Liver (tissue), 9 donors: ENCODE data around the gene TMEM200C. TPM values are rescaled to one million over a fixed set of nuclear protein-coding genes. Genes with fewer than 3 reads are reported as not detected.

Experiments used
- DNase-seq: peaks from one replicate; pipeline ENCODE4 v3.0.0-alpha.2; 2017; ENCODE audit warnings: low spot score
- H3K27ac ChIP-seq, 2 donors: one replicate each; pipeline ENCODE4 v1.7.0; 2013; ENCODE audit warnings: inconsistent platforms in 2 of 2, low read length in 2 of 2, control low read depth in 1 of 2, low read depth in 1 of 2, mild to moderate bottlenecking in 1 of 2
- H3K27me3 ChIP-seq, 4 donors: one replicate each; pipeline versions ENCODE4 v1.6.1 to v1.7.0; 2013; ENCODE audit warnings: low read length in 3 of 4, inconsistent platforms in 1 of 4, mild to moderate bottlenecking in 1 of 4, moderate library complexity in 1 of 4; ENCODE audit not compliant: control insufficient read depth in 4 of 4, insufficient read depth in 4 of 4
- H3K36me3 ChIP-seq, 4 donors: one replicate each; pipeline versions ENCODE4 v1.6.1 to v1.7.0; 2013; ENCODE audit warnings: low read length in 3 of 4, mild to moderate bottlenecking in 3 of 4, low read depth in 1 of 4, moderate library complexity in 1 of 4; ENCODE audit not compliant: control insufficient read depth in 4 of 4, insufficient read depth in 3 of 4
- H3K4me1 ChIP-seq, 4 donors: one replicate each; pipeline versions ENCODE4 v1.6.1 to v1.7.0; 2013; ENCODE audit warnings: low read length in 3 of 4, mild to moderate bottlenecking in 3 of 4, moderate library complexity in 1 of 4; ENCODE audit not compliant: control insufficient read depth in 4 of 4, insufficient read depth in 4 of 4
- H3K4me3 ChIP-seq, 3 donors: one replicate each; pipeline versions ENCODE4 v1.6.1 to v1.7.0; 2013; ENCODE audit warnings: low read length in 3 of 3, control low read depth in 1 of 3, low read depth in 1 of 3, mild to moderate bottlenecking in 1 of 3
- H3K9ac ChIP-seq, 2 donors: one replicate each; pipeline ENCODE4 v1.7.0; 2013; ENCODE audit warnings: low read length in 2 of 2, mild to moderate bottlenecking in 2 of 2, moderate library complexity in 2 of 2, control low read depth in 1 of 2, low read depth in 1 of 2
- H3K9me3 ChIP-seq, 4 donors: one replicate each; pipeline versions ENCODE4 v1.6.1 to v1.7.0; 2013; ENCODE audit warnings: low read length in 3 of 4; ENCODE audit not compliant: control insufficient read depth in 4 of 4
- ATF3 ChIP-seq: IDR thresholded peaks from 2 replicates; pipeline ENCODE4 v1.6.1; 2016; ENCODE audit warnings: antibody characterized with exemption
- CTCF ChIP-seq: fragments of 150-350 bp; IDR thresholded peaks from 2 replicates; pipeline ENCODE4 v1.5.1; 2017; ENCODE audit warnings: improper control_type of control experiment, low read depth, low read length; ENCODE audit not compliant: missing input control
- EGR1 ChIP-seq, 2 donors: IDR thresholded peaks; 2 replicates each; pipeline ENCODE4 v1.6.1; 2016 to 2018; ENCODE audit warnings: antibody characterized with exemption in 2 of 2, low read depth in 2 of 2
- FOXA1 ChIP-seq: IDR thresholded peaks from 2 replicates; pipeline ENCODE4 v1.6.1; 2016; ENCODE audit warnings: antibody characterized with exemption
- FOXA2 ChIP-seq: IDR thresholded peaks from 2 replicates; pipeline ENCODE4 v1.6.1; 2016; ENCODE audit warnings: antibody characterized with exemption
- GABPA ChIP-seq, 2 donors: IDR thresholded peaks in 1 of 2; conservative IDR thresholded peaks in 1 of 2; 2 replicates each; pipeline ENCODE4 v1.6.1; 2016; ENCODE audit warnings: antibody characterized with exemption in 2 of 2, mild to moderate bottlenecking in 1 of 2, moderate library complexity in 1 of 2
- HNF4A ChIP-seq, 2 donors: conservative IDR thresholded peaks; 2 replicates each; pipeline ENCODE4 v1.6.1; 2016; ENCODE audit warnings: antibody characterized with exemption in 2 of 2, mild to moderate bottlenecking in 2 of 2
- HNF4G ChIP-seq: IDR thresholded peaks from 2 replicates; pipeline ENCODE4 v1.6.1; 2016; ENCODE audit warnings: antibody characterized with exemption
- JUND ChIP-seq, 2 donors: IDR thresholded peaks; 2 replicates each; pipeline ENCODE4 v1.6.1; 2016; ENCODE audit warnings: antibody characterized with exemption in 2 of 2
- MAX ChIP-seq: IDR thresholded peaks from 2 replicates; pipeline ENCODE4 v1.6.1; 2016; ENCODE audit warnings: antibody characterized with exemption
- NR2F2 ChIP-seq: IDR thresholded peaks from 2 replicates; pipeline ENCODE4 v1.6.1; 2016; ENCODE audit warnings: antibody characterized with exemption
- RAD21 ChIP-seq, 2 donors: IDR thresholded peaks; 2 replicates each; pipeline ENCODE4 v1.6.1; 2016; ENCODE audit warnings: antibody characterized with exemption in 2 of 2, mild to moderate bottlenecking in 2 of 2
- REST ChIP-seq: IDR thresholded peaks from 2 replicates; pipeline ENCODE4 v1.6.1; 2016; ENCODE audit warnings: antibody characterized with exemption, mild to moderate bottlenecking
- RXRA ChIP-seq, 2 donors: IDR thresholded peaks; 2 replicates each; pipeline ENCODE4 v1.6.1; 2017 to 2018; ENCODE audit warnings: antibody characterized with exemption in 2 of 2, mild to moderate bottlenecking in 1 of 2
- SP1 ChIP-seq: IDR thresholded peaks from 2 replicates; pipeline ENCODE4 v1.6.1; 2018; ENCODE audit warnings: antibody characterized with exemption, mild to moderate bottlenecking
- TAF1 ChIP-seq: conservative IDR thresholded peaks from 2 replicates; pipeline ENCODE4 v1.6.1; 2016; ENCODE audit warnings: antibody characterized with exemption, mild to moderate bottlenecking
- YY1 ChIP-seq: IDR thresholded peaks from 2 replicates; pipeline ENCODE4 v1.6.1; 2016; ENCODE audit warnings: antibody characterized with exemption, mild to moderate bottlenecking
- ZBTB33 ChIP-seq: IDR thresholded peaks from 2 replicates; pipeline ENCODE4 v1.6.1; 2016; ENCODE audit warnings: antibody characterized with exemption
- WGBS: extraction: QIAGEN DNeasy Blood & Tissue Kit; methylation state at CpG from one replicate; pipeline ENCODE4 v1.1.7; 2013; 5-methylcytosine and 5-hydroxymethylcytosine counted together
- polyA plus RNA-seq, 2 donors: library from polyadenylated mRNA; stranded (reverse) in 1 of 2; unstranded in 1 of 2; fragments of 200-250 nt in 1 of 2; fragments of >200 nt in 1 of 2; fragmentation: Nextera tagmentation in 1 of 2; extraction: Ambion mirVana in 1 of 2; gene quantifications; one replicate each; pipeline versions ENCODE4 v1.2.1 to v1.2.3, GENCODE V29; 2013 to 2015
- total RNA-seq, 2 donors: library from RNA; depleted of rRNA; stranded (reverse); fragments of >200 nt; gene quantifications; one replicate each; pipeline ENCODE4 v1.2.3, GENCODE V29; 2014
- donor health status: healthy.
- donor health status: healthy.
- donor health status: healthy.
- donor health status: healthy.
- donor health status: healthy.

Gene TMEM200C
- total and polyA plus RNA-seq, 4 donors: 0.08 to 0.58 (median 0.24) TPM

GRCh38 chr18:5871426-5871825 lies 23.9 kb downstream of the TMEM200C start:
- Histone ChIP-seq H3K9ac (no peak overlapping the region), H3K36me3 (no peaks in the 10 kb centered on the region), H3K27ac (no peak overlapping the region), H3K27me3 (no peaks in the 10 kb centered on the region), H3K9me3 (no peaks in the 10 kb centered on the region), H3K4me3 (no peak overlapping the region), H3K4me1 (no peaks in the 10 kb centered on the region)
- no peak for TF ChIP-seq JUND (IDR thresholded peaks at IDR 0.05)
- no peak for TF ChIP-seq HNF4G
- TF ChIP-seq NR2F2: no peak
- TF ChIP-seq SP1: no peak
- TF ChIP-seq TAF1: no peak
- no peak for TF ChIP-seq EGR1 (IDR thresholded peaks at IDR 0.05; ENCODE audit: low read depth in 2 of 2)
- TF ChIP-seq RAD21 (IDR thresholded peaks at IDR 0.05): no peak
- no peak for TF ChIP-seq FOXA2
- no peak for TF ChIP-seq RXRA (IDR thresholded peaks at IDR 0.05)
- TF ChIP-seq MAX: no peak
- TF ChIP-seq ZBTB33: no peak
- no peak for TF ChIP-seq REST
- no peak for TF ChIP-seq FOXA1
- no peak for TF ChIP-seq HNF4A (conservative IDR thresholded peaks at IDR 0.05)
- no peak for TF ChIP-seq YY1
- no peak for DNase-seq
- WGBS: 38% methylated on average over 1 of the region's 1 CpG

GRCh38 chr18:5868218-5868854 lies 27.0 kb downstream of the TMEM200C start:
- no peak overlapping the region for H3K27ac ChIP-seq
- no peaks in the 10 kb centered on the region for H3K36me3 ChIP-seq
- no peaks in the 10 kb centered on the region for H3K9me3 ChIP-seq
- no peaks in the 10 kb centered on the region for H3K27me3 ChIP-seq
- H3K4me1 ChIP-seq: no peaks in the 10 kb centered on the region
- no peak for TF ChIP-seq ATF3
- TF ChIP-seq RAD21 (IDR thresholded peaks at IDR 0.05): peak; percentile 89 to 93
- peak in 1 of 2 donors; percentile 13 for TF ChIP-seq RXRA (IDR thresholded peaks at IDR 0.05)
- peak; percentile 22 to 58 for TF ChIP-seq HNF4A (conservative IDR thresholded peaks at IDR 0.05)
- TF ChIP-seq REST: peak; percentile 99
- TF ChIP-seq GABPA (IDR thresholded peaks at IDR 0.05 in 1 of 2, conservative IDR thresholded peaks at IDR 0.05 in 1 of 2): no peak
- no peak for TF ChIP-seq ZBTB33
- TF ChIP-seq TAF1: no peak
- TF ChIP-seq CTCF: peak; percentile 83
- no peak for TF ChIP-seq FOXA2
- no peak for TF ChIP-seq NR2F2
- no peak for TF ChIP-seq JUND (IDR thresholded peaks at IDR 0.05)
- TF ChIP-seq HNF4G: no peak
- H3K4me3 ChIP-seq: no peak overlapping the region
- DNase-seq: peak; percentile 58
- WGBS: 44% methylated on average over 13 of the region's 13 CpGs
- H3K9ac ChIP-seq: no peak overlapping the region
